ENCODE results near the gene GGT5. TPM values are rescaled to one million over a fixed set of nuclear protein-coding genes. Genes with fewer than 3 reads are reported as not detected.

GGT5 gene
- total and polyA plus RNA-seq, 2 donors (not counting 1 experiment from before 2014, with no cell fraction given) = under 0.01 to 9.1 TPM

- no peaks in the 10 kb centered on the region for H3K27me3 ChIP-seq (ENCODE audit: control insufficient read depth, insufficient read depth, low read length)
- peak; percentile 38 to 60 for DNase-seq (ENCODE audit: low read depth in 2 of 2)
- H3K36me3 ChIP-seq (ENCODE audit: control insufficient read depth, insufficient read depth, low read length) = peaks cover 2% of the 10 kb centered on the region
- TF ChIP-seq EZH2 (IDR thresholded peaks at IDR 0.05; ENCODE audit: low read length, missing control alignments) (no peak), CTCF (conservative IDR thresholded peaks at IDR 0.05 in 1 of 2, IDR thresholded peaks at IDR 0.05 in 1 of 2; ENCODE audit: low read depth in 1 of 2, low read length in 2 of 2) (peak; percentile 94 to 95)
- no peak overlapping the region for H3K4me2 ChIP-seq (ENCODE audit: extremely low read depth, insufficient read depth, low read length)
- H3K27ac ChIP-seq (ENCODE audit: insufficient read depth, low read length) = no peak overlapping the region
- no peaks in the 10 kb centered on the region for H3K79me2 ChIP-seq (ENCODE audit: control insufficient read depth, insufficient read depth, low read length)
- H3K4me1 ChIP-seq (ENCODE audit: control insufficient read depth, extremely low read depth, insufficient read depth, low read length) = peaks cover 6% of the 10 kb centered on the region
- H3K4me3 ChIP-seq (replicated peaks in 1 of 4; ENCODE audit: control extremely low read depth in 1 of 4, insufficient read depth in 1 of 4, low read depth in 3 of 4, low read length in 4 of 4) = no peak overlapping the region
- no peaks in the 10 kb centered on the region for H4K20me1 ChIP-seq (ENCODE audit: control insufficient read depth, extremely low read depth, insufficient read depth, low read length)
- H2AFZ ChIP-seq (ENCODE audit: low read length) = no peak overlapping the region
- H3K9me3 ChIP-seq (ENCODE audit: control insufficient read depth, insufficient read depth, low read depth, low read length) = no peaks in the 10 kb centered on the region
- no peak overlapping the region for H3K9ac ChIP-seq (ENCODE audit: insufficient read depth, low read length)
These were observed 55.4 kb downstream of the GGT5 start for GRCh38 chr22:24189249-24190158.

DNA sequence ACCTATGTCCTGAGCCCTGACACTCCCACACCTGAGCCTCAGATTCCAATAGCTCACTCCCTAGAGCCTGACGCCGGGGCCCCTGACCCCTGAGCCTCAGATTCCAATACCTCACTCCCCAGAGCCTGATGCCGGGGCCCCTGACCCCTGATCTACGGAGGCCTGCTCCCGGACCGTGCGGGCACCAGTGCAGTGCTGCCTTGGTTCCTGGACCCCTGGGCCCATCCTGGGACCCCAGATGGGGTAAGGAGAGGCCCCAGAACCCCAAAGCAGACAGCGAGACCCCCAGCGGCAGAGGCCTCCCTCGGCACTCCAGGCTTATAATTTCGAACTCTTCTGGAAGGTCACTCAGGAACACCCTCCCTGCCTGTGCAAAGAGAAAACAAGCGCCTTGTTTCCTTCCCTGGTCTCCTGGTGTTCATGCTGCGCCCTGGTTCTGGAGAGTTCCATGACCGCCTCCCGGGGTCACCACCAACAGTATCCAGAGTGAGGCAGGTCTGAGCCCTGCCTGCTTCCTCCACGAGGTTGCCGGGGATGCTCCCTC lies 56.1 kb downstream of the GGT5 start:
- Histone ChIP-seq H3K79me2 (ENCODE audit: control insufficient read depth, insufficient read depth, low read length) (no peaks in the 10 kb centered on the region), H3K4me2 (ENCODE audit: extremely low read depth, insufficient read depth, low read length) (no peak overlapping the region), H3K4me3 (replicated peaks in 1 of 4; ENCODE audit: control extremely low read depth in 1 of 4, insufficient read depth in 1 of 4, low read depth in 3 of 4, low read length in 4 of 4) (no peak overlapping the region), H4K20me1 (ENCODE audit: control insufficient read depth, extremely low read depth, insufficient read depth, low read length) (no peaks in the 10 kb centered on the region), H2AFZ (ENCODE audit: low read length) (no peak overlapping the region), H3K27me3 (ENCODE audit: control insufficient read depth, insufficient read depth, low read length) (no peaks in the 10 kb centered on the region), H3K36me3 (ENCODE audit: control insufficient read depth, insufficient read depth, low read length) (peaks cover 2% of the 10 kb centered on the region), H3K9me3 (ENCODE audit: control insufficient read depth, insufficient read depth, low read depth, low read length) (no peaks in the 10 kb centered on the region), H3K4me1 (ENCODE audit: control insufficient read depth, extremely low read depth, insufficient read depth, low read length) (peaks cover 6% of the 10 kb centered on the region), H3K27ac (ENCODE audit: insufficient read depth, low read length) (no peak overlapping the region), H3K9ac (ENCODE audit: insufficient read depth, low read length) (no peak overlapping the region)
- no peak for DNase-seq (ENCODE audit: low read depth in 2 of 2)
- TF ChIP-seq CTCF (conservative IDR thresholded peaks at IDR 0.05 in 1 of 2, IDR thresholded peaks at IDR 0.05 in 1 of 2; ENCODE audit: low read depth in 1 of 2, low read length in 2 of 2) (no peak), EZH2 (IDR thresholded peaks at IDR 0.05; ENCODE audit: low read length, missing control alignments) (no peak)

DNA sequence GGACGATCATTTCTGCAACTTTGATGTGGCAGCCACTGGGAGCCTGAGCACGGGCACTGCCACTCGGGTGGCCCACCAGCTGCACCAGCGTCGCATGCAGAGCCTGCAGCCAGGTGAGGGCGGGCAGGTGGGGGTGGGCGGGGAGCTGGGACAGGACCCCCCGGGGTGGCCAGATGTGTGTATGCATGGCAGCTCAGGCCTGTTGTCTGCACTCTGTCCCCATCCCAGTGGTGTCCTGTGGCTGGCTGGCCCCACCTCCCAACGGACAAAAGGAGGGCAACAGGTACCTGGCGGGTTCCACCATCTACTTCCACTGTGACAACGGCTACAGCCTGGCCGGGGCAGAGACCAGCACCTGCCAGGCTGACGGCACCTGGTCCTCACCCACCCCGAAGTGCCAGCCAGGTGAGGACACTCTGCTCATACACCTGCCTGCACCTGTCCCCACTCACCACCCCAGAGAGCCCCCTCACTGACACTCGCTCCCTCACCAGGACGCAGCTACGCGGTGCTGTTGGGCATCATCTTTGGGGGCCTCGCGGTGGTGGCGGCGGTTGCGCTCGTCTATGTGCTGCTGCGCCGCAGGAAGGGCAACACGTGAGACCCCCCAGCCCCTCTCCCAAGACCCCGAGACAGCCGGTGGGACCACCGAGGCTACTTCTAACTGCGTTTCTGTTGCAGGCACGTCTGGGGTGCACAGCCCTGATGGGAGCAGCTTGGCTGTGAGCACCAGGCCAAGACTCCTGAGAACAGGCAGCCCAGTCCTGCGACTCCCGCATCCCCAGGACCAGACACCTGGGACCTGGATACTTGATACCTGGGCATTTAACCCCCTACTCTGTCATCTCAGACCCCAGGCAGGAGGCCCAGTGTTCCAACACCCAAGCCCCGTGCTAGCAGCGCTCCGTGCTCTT lies 56.9 kb downstream of the GGT5 start:
- Histone ChIP-seq H3K4me1 (ENCODE audit: control insufficient read depth, extremely low read depth, insufficient read depth, low read length) (peaks cover 6% of the 10 kb centered on the region), H3K4me3 (replicated peaks in 1 of 4; ENCODE audit: control extremely low read depth in 1 of 4, insufficient read depth in 1 of 4, low read depth in 3 of 4, low read length in 4 of 4) (no peak overlapping the region), H3K36me3 (ENCODE audit: control insufficient read depth, insufficient read depth, low read length) (peaks cover 2% of the 10 kb centered on the region), H3K27ac (ENCODE audit: insufficient read depth, low read length) (no peak overlapping the region), H4K20me1 (ENCODE audit: control insufficient read depth, extremely low read depth, insufficient read depth, low read length) (no peaks in the 10 kb centered on the region), H3K9me3 (ENCODE audit: control insufficient read depth, insufficient read depth, low read depth, low read length) (no peaks in the 10 kb centered on the region), H3K27me3 (ENCODE audit: control insufficient read depth, insufficient read depth, low read length) (no peaks in the 10 kb centered on the region), H3K9ac (ENCODE audit: insufficient read depth, low read length) (no peak overlapping the region), H3K79me2 (ENCODE audit: control insufficient read depth, insufficient read depth, low read length) (no peaks in the 10 kb centered on the region), H2AFZ (ENCODE audit: low read length) (no peak overlapping the region), H3K4me2 (ENCODE audit: extremely low read depth, insufficient read depth, low read length) (no peak overlapping the region)
- no peak for DNase-seq (ENCODE audit: low read depth in 2 of 2)
- no peak for TF ChIP-seq CTCF (conservative IDR thresholded peaks at IDR 0.05 in 1 of 2, IDR thresholded peaks at IDR 0.05 in 1 of 2; ENCODE audit: low read depth in 1 of 2, low read length in 2 of 2)
- no peak for TF ChIP-seq EZH2 (IDR thresholded peaks at IDR 0.05; ENCODE audit: low read length, missing control alignments)

Data from fibroblast of lung (primary cell).